GM18526 (cell line): Measurements from ENCODE around the gene ZNF880.

Source experiments
- POLR2A ChIP-seq: IDR thresholded peaks from 3 replicates; pipeline ENCODE4 v1.6.1; 2011; ENCODE audit not compliant: insufficient read length; ENCODE audit errors: extremely low read depth

Gene ZNF880

GRCh38 chr19:52415711-52416110, 46.0 kb downstream of the ZNF880 start:
- TF ChIP-seq POLR2A: no peak

DNA sequence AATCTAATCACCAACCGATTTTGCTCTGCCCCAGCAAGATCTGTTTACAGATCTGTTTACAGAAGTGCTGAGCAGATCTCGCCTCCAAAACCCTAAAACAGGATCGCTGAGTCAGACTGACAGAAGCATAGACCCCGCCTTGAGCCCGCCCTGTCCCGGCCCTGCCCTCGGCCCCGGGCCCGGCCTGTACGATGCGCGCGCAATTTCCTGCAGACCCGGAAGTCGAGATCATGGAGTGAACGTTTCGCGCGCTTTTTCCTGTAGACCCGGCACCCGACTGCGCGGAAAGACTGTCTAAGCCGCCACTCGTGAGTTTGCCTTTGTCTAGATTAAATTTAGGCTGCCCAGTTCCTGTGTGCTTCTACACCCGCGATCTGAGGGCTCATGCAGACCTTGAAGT, 59.2 kb downstream of the ZNF880 start, which contains the start of gene ZNF534:
Gene ZNF534 (plus strand): TSS at position 212 of the 400 bp plus-strand sequence. CDS start 2,327 bp downstream, outside the sequence.
- TF ChIP-seq POLR2A: no peak
